GM23248 (cell line): ENCODE data around the gene INCA1. TPM values are rescaled to one million over a fixed set of nuclear protein-coding genes. Genes with fewer than 3 reads are reported as not detected.

Source experiments
- DNase-seq: peaks from one replicate; pipeline ENCODE4 v3.0.0-alpha.2; 2015
- H2AFZ ChIP-seq: fragments of 200-600 bp; sonication (generic); 2 replicates; pipeline ENCODE4 v1.6.1; 2016; ENCODE audit warnings: antibody characterized with exemption
- H3F3A ChIP-seq: fragments of 200-600 bp; sonication (generic); 2 replicates; pipeline ENCODE4 v1.6.1; 2016; ENCODE audit warnings: mild to moderate bottlenecking, antibody characterized with exemption, mixed run types; ENCODE audit not compliant: insufficient read depth
- H3K27ac ChIP-seq: fragments of 200-600 bp; sonication (generic); 2 replicates; pipeline ENCODE4 v1.5.1; 2016; ENCODE audit warnings: mild to moderate bottlenecking
- H3K27me3 ChIP-seq: fragments of 200-600 bp; sonication (generic); replicated peaks from 2 replicates; pipeline ENCODE4 v1.6.1; 2016; ENCODE audit warnings: mild to moderate bottlenecking; ENCODE audit not compliant: insufficient read depth
- H3K36me3 ChIP-seq: fragments of 200-600 bp; sonication (generic); 2 replicates; pipeline ENCODE4 v1.6.1; 2016; ENCODE audit warnings: low read depth, mild to moderate bottlenecking
- H3K4me1 ChIP-seq: fragments of 200-600 bp; sonication (generic); 2 replicates; pipeline ENCODE4 v1.6.1; 2016; ENCODE audit warnings: mild to moderate bottlenecking; ENCODE audit not compliant: insufficient read depth
- H3K4me2 ChIP-seq: fragments of 200-600 bp; sonication (generic); one replicate; pipeline ENCODE4 v1.6.1; 2016; ENCODE audit warnings: mild to moderate bottlenecking; ENCODE audit not compliant: unreplicated experiment
- H3K4me3 ChIP-seq: fragments of 200-600 bp; sonication (generic); 2 replicates; pipeline ENCODE4 v1.5.1; 2016; ENCODE audit warnings: mild to moderate bottlenecking
- H3K79me2 ChIP-seq: fragments of 200-600 bp; sonication (generic); 2 replicates; pipeline ENCODE4 v1.6.1; 2016; ENCODE audit warnings: mild to moderate bottlenecking; ENCODE audit not compliant: insufficient read depth
- H3K9ac ChIP-seq: fragments of 200-600 bp; sonication (generic); 2 replicates; pipeline ENCODE4 v1.6.1; 2016; ENCODE audit warnings: mild to moderate bottlenecking
- H3K9me2 ChIP-seq: fragments of 200-600 bp; sonication (generic); 2 replicates; pipeline ENCODE4 v1.6.1; 2016; ENCODE audit warnings: mixed run types, mild to moderate bottlenecking, moderate library complexity; ENCODE audit not compliant: insufficient read depth
- H3K9me3 ChIP-seq: fragments of 200-600 bp; sonication (generic); one replicate; pipeline ENCODE4 v1.6.1; 2017; ENCODE audit warnings: low read depth
- H4K20me1 ChIP-seq: fragments of 200-600 bp; sonication (generic); 2 replicates; pipeline ENCODE4 v1.6.0; 2016; ENCODE audit not compliant: insufficient read depth
- EZH2 ChIP-seq: fragments of 200-600 bp; sonication (generic); IDR thresholded peaks from 2 replicates; pipeline ENCODE4 v1.6.1; 2018; ENCODE audit warnings: antibody characterized with exemption, mild to moderate bottlenecking; ENCODE audit not compliant: insufficient read depth, poor library complexity, severe bottlenecking
- EZH2phosphoT487 ChIP-seq: fragments of 200-600 bp; sonication (generic); IDR thresholded peaks from 2 replicates; pipeline ENCODE4 v1.6.1; 2018; ENCODE audit warnings: antibody characterized with exemption, moderate library complexity, mild to moderate bottlenecking, low read depth; ENCODE audit not compliant: insufficient read depth
- WGBS, 2 experiments: methylation state at CpG; one replicate each; pipeline ENCODE4 v1.1.6; 2015 to 2017; ENCODE audit warnings: low lambda C conversion rate in 2 of 2, low coverage in 1 of 2; ENCODE audit errors: missing lambda C conversion rate in 2 of 2; 5-methylcytosine and 5-hydroxymethylcytosine counted together
- in situ Hi-C: fragments of 300-500 bp; cut with MboI; formaldehyde crosslinking; loops from 2 replicates; pipeline ENCODE4 v1.15.0; 2020
- polyA plus RNA-seq: library from polyadenylated mRNA; unstranded; fragments of >200 nt; fragmentation: Nextera tagmentation; extraction: Ambion mirVana; gene quantifications from 2 replicates; pipeline ENCODE4 v1.2.1, GENCODE V29; 2016
- total RNA-seq: library from RNA; depleted of rRNA; stranded (reverse); fragments of >200 nt; shearing (Covaris generic); gene quantifications from 2 replicates; pipeline ENCODE4 v1.2.3, GENCODE V29; 2014

The INCA1 gene
- total and polyA plus RNA-seq, 2 experiments from 2014 or later, result 0.32 to 1.2 TPM

DNA sequence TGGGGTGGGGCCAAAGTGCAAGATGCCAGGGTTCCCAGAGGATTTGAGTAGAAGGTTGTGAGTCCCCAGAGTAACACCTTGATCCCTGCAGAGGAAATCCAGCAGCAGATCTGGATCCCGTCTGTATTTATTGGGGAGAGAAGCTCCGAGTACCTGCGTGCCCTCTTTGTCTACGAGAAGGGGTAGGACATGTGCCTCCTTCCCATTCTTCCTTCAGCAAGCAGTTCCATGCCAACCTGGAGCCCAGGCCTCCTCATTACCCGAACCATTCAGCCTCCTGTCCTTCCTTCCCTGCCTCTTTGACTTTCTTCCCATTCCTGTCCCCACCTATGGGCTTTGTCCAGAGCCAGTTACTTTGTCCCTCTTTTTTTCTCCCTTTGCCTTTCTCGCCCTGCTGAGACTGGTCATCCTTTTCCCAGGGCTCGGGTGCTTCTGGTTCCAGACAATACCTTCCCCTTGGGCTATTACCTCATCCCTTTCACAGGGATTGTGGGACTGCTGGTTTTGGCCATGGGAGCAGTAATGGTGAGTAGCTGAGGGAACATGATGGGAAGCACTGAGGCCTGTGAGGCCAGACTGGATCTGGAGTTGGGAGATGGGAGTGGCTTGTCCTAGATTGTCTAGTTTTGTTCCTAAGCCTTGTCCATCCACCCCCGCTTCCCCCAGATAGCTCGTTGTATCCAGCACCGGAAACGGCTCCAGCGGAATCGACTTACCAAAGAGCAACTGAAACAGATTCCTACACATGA is 54.4 kb downstream of the INCA1 start:
- peaks cover 11% of the 10 kb centered on the region for H3K36me3 ChIP-seq
- H4K20me1 ChIP-seq, result peaks cover 6% of the 10 kb centered on the region; the same call in 1 of the 2 replicates
- no peaks in the 10 kb centered on the region for H3K9me2 ChIP-seq
- no peak overlapping the region for H3K4me3 ChIP-seq
- no peaks in the 10 kb centered on the region for H3K27me3 ChIP-seq
- peak; percentile 25 for DNase-seq
- H3K27ac ChIP-seq, result peak overlapping the region; percentile 91
- 74 to 76% methylated on average over 13 of the region's 13 CpGs for WGBS, 2 experiments
- H3K9me3 ChIP-seq, result no peaks in the 10 kb centered on the region
- H3K4me1 ChIP-seq, result peaks cover 29% of the 10 kb centered on the region
- peaks cover 90% of the 10 kb centered on the region for H3K79me2 ChIP-seq
- TF ChIP-seq EZH2 (no peak), EZH2phosphoT487 (no peak)
- peak overlapping the region; percentile 94; the same call in 1 of the 2 replicates for H3K9ac ChIP-seq
- in situ Hi-C loops, result no loop called here
- no peak overlapping the region for H3K4me2 ChIP-seq
- no peak overlapping the region for H2AFZ ChIP-seq
- peaks cover 60% of the 10 kb centered on the region for H3F3A ChIP-seq

DNA sequence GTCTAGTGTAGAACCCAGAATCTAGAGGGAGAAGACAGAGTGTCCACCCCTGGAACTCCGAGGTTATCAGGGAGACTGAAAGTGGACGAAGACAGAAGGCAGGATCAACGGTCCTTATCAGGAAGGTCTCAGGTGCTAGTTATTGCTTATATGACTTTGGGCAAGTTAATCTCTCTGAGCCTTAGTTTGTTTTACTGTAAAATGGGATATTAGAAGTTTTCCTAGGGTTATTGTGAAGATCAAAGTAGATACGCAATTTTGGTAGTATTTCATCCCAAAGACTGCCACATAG is 56.1 kb downstream of the INCA1 start:
- TF ChIP-seq EZH2 (no peak), EZH2phosphoT487 (no peak)
- H3K4me3 ChIP-seq, result peak overlapping the region; percentile 94
- H4K20me1 ChIP-seq, result peaks cover 6% of the 10 kb centered on the region; the same call in 1 of the 2 replicates
- H3K79me2 ChIP-seq, result peaks cover 75% of the 10 kb centered on the region
- in situ Hi-C loops, result no loop called here
- peaks cover 5% of the 10 kb centered on the region for H3K36me3 ChIP-seq
- peak overlapping the region; percentile 80 for H3K27ac ChIP-seq
- DNase-seq, result no peak
- H3K9me3 ChIP-seq, result no peaks in the 10 kb centered on the region
- peak overlapping the region; percentile 94 for H3K9ac ChIP-seq
- peaks cover 29% of the 10 kb centered on the region for H3K4me1 ChIP-seq
- H3K9me2 ChIP-seq, result no peaks in the 10 kb centered on the region
- peak overlapping the region; percentile 81; the same call in 1 of the 2 replicates for H2AFZ ChIP-seq
- H3K27me3 ChIP-seq, result no peaks in the 10 kb centered on the region
- peak overlapping the region; percentile 93 for H3K4me2 ChIP-seq
- 34 to 48% methylated on average over 4 of the region's 4 CpGs for WGBS, 2 experiments
- peaks cover 51% of the 10 kb centered on the region for H3F3A ChIP-seq

DNA sequence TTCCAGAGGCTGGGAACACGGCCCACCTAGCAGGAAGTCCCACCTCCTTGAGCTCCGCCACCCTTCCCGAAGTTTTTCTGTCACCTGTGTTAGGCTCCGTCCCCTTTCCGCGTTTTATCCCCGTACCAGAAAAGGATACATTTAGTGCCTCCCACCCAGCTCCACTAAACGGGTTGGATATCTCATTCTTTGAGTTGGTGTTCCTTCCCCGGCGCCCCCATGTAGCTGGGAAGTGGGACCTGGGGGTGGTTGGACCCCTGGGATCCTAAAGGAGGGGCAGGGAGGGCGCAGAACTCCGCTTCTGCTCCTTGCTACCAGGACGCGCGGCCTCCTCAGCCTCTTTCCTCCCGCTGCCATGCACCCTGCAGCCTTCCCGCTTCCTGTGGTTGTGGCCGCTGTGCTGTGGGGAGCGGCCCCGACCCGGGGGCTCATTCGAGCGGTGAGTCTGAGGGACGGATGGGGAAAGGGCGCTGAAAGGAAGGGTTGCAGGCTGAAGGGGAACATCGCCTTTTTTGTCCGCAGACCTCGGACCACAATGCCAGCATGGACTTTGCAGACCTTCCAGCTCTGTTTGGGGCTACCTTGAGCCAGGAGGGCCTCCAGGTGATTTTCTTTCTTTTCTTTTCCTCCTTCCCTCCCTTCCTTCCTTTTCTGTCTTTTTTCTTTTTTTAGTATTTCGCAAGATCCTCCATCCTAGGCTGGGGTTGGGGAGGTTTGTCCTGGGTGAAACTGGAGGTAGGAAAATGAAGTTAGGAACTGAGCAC is 56.6 kb downstream of the INCA1 start:
- H3K9me3 ChIP-seq, result no peaks in the 10 kb centered on the region
- H3K27me3 ChIP-seq, result no peaks in the 10 kb centered on the region
- H3K4me1 ChIP-seq, result peaks cover 28% of the 10 kb centered on the region
- H3K36me3 ChIP-seq, result peaks cover 3% of the 10 kb centered on the region; the same call in 1 of the 2 replicates
- no peaks in the 10 kb centered on the region for H3K9me2 ChIP-seq
- H2AFZ ChIP-seq, result peak overlapping the region; percentile 81
- in situ Hi-C loops, result no loop called here
- H3K4me2 ChIP-seq, result peak overlapping the region; percentile 93
- peak overlapping the region; percentile 94 for H3K9ac ChIP-seq
- H3F3A ChIP-seq, result peaks cover 47% of the 10 kb centered on the region
- H4K20me1 ChIP-seq, result peaks cover 6% of the 10 kb centered on the region; the same call in 1 of the 2 replicates
- peak overlapping the region; percentile 94 for H3K4me3 ChIP-seq
- WGBS, 2 experiments, result 1 to 2% methylated on average over 27 to 29 of the region's 29 CpGs
- H3K79me2 ChIP-seq, result peaks cover 70% of the 10 kb centered on the region
- TF ChIP-seq EZH2, result no peak
- no peak for TF ChIP-seq EZH2phosphoT487
- peak; percentile 91 for DNase-seq
- H3K27ac ChIP-seq, result peak overlapping the region; percentile 80

GRCh38 chr17:4939796-4940554 is 57.3 kb downstream of the INCA1 start, which contains the start of the genes RNF167 and SLC25A11:
RNF167 (plus strand) TSS chr17:4940268; CDS start chr17:4940910, 642 bp downstream.
SLC25A11 (minus strand) TSS chr17:4940046; CDS start chr17:4939910, 136 bp downstream.
- WGBS, 2 experiments, result 1 to 2% methylated on average over 59 to 72 of the region's 72 CpGs
- H3K36me3 ChIP-seq, result no peaks in the 10 kb centered on the region

More at GRCh38 chr17:4939796-4940554, 57.3 kb downstream of the INCA1 start, which contains the start of the genes RNF167 and SLC25A11:
- Histone ChIP-seq H3F3A (peaks cover 41% of the 10 kb centered on the region), H3K4me1 (peaks cover 22% of the 10 kb centered on the region), H3K27ac (peak within 1 kb of the TSS; percentile 80), H2AFZ (peak within 1 kb of the TSS; percentile 81), H3K27me3 (no peaks in the 10 kb centered on the region), H3K9ac (peak within 1 kb of the TSS; percentile 94), H3K9me2 (no peaks in the 10 kb centered on the region), H3K9me3 (no peaks in the 10 kb centered on the region), H3K4me3 (peak within 1 kb of the TSS; percentile 94), H3K79me2 (peaks cover 62% of the 10 kb centered on the region), H4K20me1 (0 out of 2 replicates have a peak, but pooled peaks cover 6% of the 10 kb centered on the region), H3K4me2 (peak within 1 kb of the TSS; percentile 93)
- peak; percentile 100 for DNase-seq
- TF ChIP-seq EZH2, result no peak
- TF ChIP-seq EZH2phosphoT487, result no peak
- in situ Hi-C loops, result no loop called here
